ENCODE measurements around the gene PAK2. TPM values are rescaled to one million over a fixed set of nuclear protein-coding genes. Genes with fewer than 3 reads are reported as not detected.

PAK2 gene
- total RNA-seq, 4 donors from 2014 or later: 47.2 to 52.4 (median 51.6) TPM

DNA sequence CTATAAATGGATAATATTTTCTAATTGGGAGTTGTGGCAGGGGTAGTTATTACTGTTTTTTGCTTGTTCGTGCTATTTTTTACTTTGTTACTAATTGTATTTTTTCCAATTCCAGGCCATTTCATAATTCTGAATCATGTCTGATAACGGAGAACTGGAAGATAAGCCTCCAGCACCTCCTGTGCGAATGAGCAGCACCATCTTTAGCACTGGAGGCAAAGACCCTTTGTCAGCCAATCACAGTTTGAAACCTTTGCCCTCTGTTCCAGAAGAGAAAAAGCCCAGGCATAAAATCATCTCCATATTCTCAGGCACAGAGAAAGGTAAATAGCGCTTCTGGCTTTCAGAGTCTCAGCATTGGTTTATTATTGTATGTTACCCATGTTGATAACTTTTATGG is 42.9 kb downstream of the PAK2 start:
- H3K4me1 ChIP-seq: peaks cover 4 to 28% (median 24%) of the 10 kb centered on the region in 4 donors
- TF ChIP-seq POLR2A (IDR thresholded peaks at IDR 0.05; ENCODE audit: low read depth) (no peak), POLR2AphosphoS5 (IDR thresholded peaks at IDR 0.05) (no peak), CTCF (IDR thresholded peaks at IDR 0.05) (no peak), EP300 (IDR thresholded peaks at IDR 0.05) (no peak)
- 96% methylated on average over 4 of the region's 4 CpGs for WGBS
- H3K27ac ChIP-seq (replicated peaks in 1 of 4): no peak overlapping the region
- H3K4me3 ChIP-seq: no peak overlapping the region
- no peaks in the 10 kb centered on the region for H3K27me3 ChIP-seq
- intact Hi-C loops (cut with DNase I): no loop called here
- DNase-seq (ENCODE audit: extremely low spot score): no peak
- H3K36me3 ChIP-seq: peaks cover 0 to 33% (median 15%) of the 10 kb centered on the region in 4 donors
- H3K9me3 ChIP-seq: no peaks in the 10 kb centered on the region

DNA sequence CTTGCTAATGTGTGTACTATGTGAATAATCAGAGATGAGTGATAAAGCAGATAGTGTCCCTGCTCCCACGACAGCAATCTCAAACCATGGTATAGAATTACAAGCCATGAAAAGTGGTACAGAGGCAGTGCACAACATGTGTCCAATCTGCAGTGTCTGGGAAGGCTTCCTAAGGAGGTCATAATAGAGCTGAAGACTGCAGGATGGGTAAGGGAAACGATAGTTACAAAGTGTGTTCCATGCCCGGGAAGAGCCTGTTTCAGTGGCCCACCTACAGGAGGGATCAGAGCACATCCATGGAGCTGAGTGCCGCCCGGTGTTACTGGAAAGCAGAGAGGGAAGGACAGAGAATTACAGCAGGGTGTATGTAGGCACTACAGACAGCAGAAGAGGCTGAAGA is 48.9 kb downstream of the PAK2 start:
- intact Hi-C loops (cut with DNase I): no loop called here
- TF ChIP-seq POLR2A (IDR thresholded peaks at IDR 0.05; ENCODE audit: low read depth) (no peak), CTCF (IDR thresholded peaks at IDR 0.05) (no peak), EP300 (IDR thresholded peaks at IDR 0.05) (no peak), POLR2AphosphoS5 (IDR thresholded peaks at IDR 0.05) (no peak)
- Histone ChIP-seq H3K27ac (replicated peaks in 1 of 4) (no peak overlapping the region), H3K27me3 (no peaks in the 10 kb centered on the region), H3K36me3 (peaks cover 0 to 23% (median 8%) of the 10 kb centered on the region in 4 donors), H3K4me1 (peaks cover 11 to 26% (median 18%) of the 10 kb centered on the region in 4 donors), H3K9me3 (no peaks in the 10 kb centered on the region), H3K4me3 (no peak overlapping the region)
- 80% methylated on average over 5 of the region's 5 CpGs for WGBS
- no peak for DNase-seq (ENCODE audit: extremely low spot score)

DNA sequence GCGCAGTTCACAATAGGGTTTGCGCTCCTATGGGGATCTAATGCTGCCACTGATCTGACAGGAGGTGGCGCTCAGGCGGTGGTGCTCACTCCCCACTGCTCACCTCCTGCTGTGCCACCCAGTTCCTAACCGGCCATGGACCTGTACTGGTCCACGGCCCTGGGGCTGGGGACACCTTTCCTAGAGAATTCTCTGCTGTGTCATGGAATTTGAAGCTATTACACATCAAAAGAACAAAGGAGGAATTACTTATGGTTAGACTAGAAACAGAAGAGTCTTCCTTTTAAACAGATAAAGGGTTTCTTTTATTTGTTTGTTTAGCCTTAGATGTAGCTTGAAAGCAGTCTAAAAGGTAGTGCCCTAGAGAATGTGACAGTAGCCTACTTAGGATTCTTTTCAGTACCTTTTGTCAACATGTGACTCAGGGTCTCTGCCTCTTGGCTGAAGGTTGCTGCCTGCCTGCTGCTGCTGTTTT is 50.3 kb downstream of the PAK2 start:
- 99% methylated on average over 6 of the region's 6 CpGs for WGBS

GRCh38 chr3:196790636-196791035 is 51.0 kb downstream of the PAK2 start:
- Histone ChIP-seq H3K36me3 (peaks cover 0 to 24% (median 9%) of the 10 kb centered on the region in 4 donors), H3K27me3 (no peaks in the 10 kb centered on the region), H3K9me3 (no peaks in the 10 kb centered on the region), H3K4me3 (no peak overlapping the region), H3K4me1 (peaks cover 12 to 31% (median 20%) of the 10 kb centered on the region in 4 donors), H3K27ac (replicated peaks in 1 of 4) (no peak overlapping the region)
- DNase-seq (ENCODE audit: extremely low spot score): no peak
- WGBS: 88% methylated on average over 6 of the region's 6 CpGs
- intact Hi-C loops (cut with DNase I): no loop called here
- TF ChIP-seq POLR2AphosphoS5 (IDR thresholded peaks at IDR 0.05) (no peak), POLR2A (IDR thresholded peaks at IDR 0.05; ENCODE audit: low read depth) (no peak), CTCF (IDR thresholded peaks at IDR 0.05) (no peak), EP300 (IDR thresholded peaks at IDR 0.05) (no peak)

More for the DNA sequence above, 50.3 kb downstream of the PAK2 start:
- no peaks in the 10 kb centered on the region for H3K27me3 ChIP-seq
- peaks cover 12 to 31% (median 20%) of the 10 kb centered on the region in 4 donors for H3K4me1 ChIP-seq
- TF ChIP-seq CTCF (IDR thresholded peaks at IDR 0.05) (no peak), EP300 (IDR thresholded peaks at IDR 0.05) (no peak), POLR2A (IDR thresholded peaks at IDR 0.05; ENCODE audit: low read depth) (no peak), POLR2AphosphoS5 (IDR thresholded peaks at IDR 0.05) (no peak)
- no peak overlapping the region for H3K27ac ChIP-seq (replicated peaks in 1 of 4)
- H3K9me3 ChIP-seq: no peaks in the 10 kb centered on the region
- H3K4me3 ChIP-seq: no peak overlapping the region
- peaks cover 0 to 28% (median 9%) of the 10 kb centered on the region in 4 donors for H3K36me3 ChIP-seq
- DNase-seq (ENCODE audit: extremely low spot score): no peak
- intact Hi-C loops (cut with DNase I): no loop called here

GRCh38 chr3:196792771-196793170 is 53.1 kb downstream of the PAK2 start:
- 44% methylated on average over 5 of the region's 5 CpGs for WGBS
- no peak for DNase-seq (ENCODE audit: extremely low spot score)

More at GRCh38 chr3:196792771-196793170, 53.1 kb downstream of the PAK2 start:
- Histone ChIP-seq H3K27me3 (no peaks in the 10 kb centered on the region), H3K27ac (replicated peaks in 1 of 4) (no peak overlapping the region), H3K4me1 (peaks cover 12 to 31% (median 20%) of the 10 kb centered on the region in 4 donors), H3K36me3 (peaks cover 0 to 19% (median 6%) of the 10 kb centered on the region in 4 donors), H3K4me3 (no peak overlapping the region), H3K9me3 (no peaks in the 10 kb centered on the region)
- intact Hi-C loops (cut with DNase I): no loop called here
- TF ChIP-seq POLR2A (IDR thresholded peaks at IDR 0.05; ENCODE audit: low read depth): no peak
- no peak for TF ChIP-seq EP300 (IDR thresholded peaks at IDR 0.05)
- no peak for TF ChIP-seq POLR2AphosphoS5 (IDR thresholded peaks at IDR 0.05)
- no peak for TF ChIP-seq CTCF (IDR thresholded peaks at IDR 0.05)
